B cell (primary cell): ENCODE results near the gene TRIM58. TPM values are rescaled to one million over a fixed set of nuclear protein-coding genes. Genes with fewer than 3 reads are reported as not detected.

Source experiments
- ATAC-seq: fragments of 200-7000 bp; cut with Tn5 transposase; one replicate; pipeline ENCODE4 v1.10.0; 2021; ENCODE audit warnings: low read depth, mild to moderate bottlenecking, moderate number of reproducible peaks, moderate library complexity
- CTCF ChIA-PET: fragments of 350-600 bp; sonication (Branson Sonifier 250); formaldehyde crosslinking; loops from one replicate; lab custom pipeline; 2021; ENCODE audit warnings: antibody characterized with exemption, inconsistent platforms; lab: Charles Lee
- POLR2A ChIA-PET: fragments of 350-600 bp; sonication (Branson Sonifier 250); formaldehyde crosslinking; loops from one replicate; lab custom pipeline; 2021; ENCODE audit warnings: antibody characterized with exemption; lab: Charles Lee
- DNase-seq: peaks from one replicate; pipeline ENCODE4 v3.0.0; 2013
- H2AFZ ChIP-seq: 2 replicates; pipeline ENCODE4 v1.6.1; 2012; ENCODE audit warnings: mild to moderate bottlenecking, low read depth, low read length; ENCODE audit not compliant: insufficient read depth, poor library complexity, severe bottlenecking
- H3K27ac ChIP-seq, 2 donors: 1 replicate in 1 of 2; 2 replicates in 1 of 2; pipeline ENCODE4 v1.5.1; 2012 to 2013; ENCODE audit warnings: low read length in 2 of 2, mild to moderate bottlenecking in 2 of 2, moderate library complexity in 1 of 2
- H3K27me3 ChIP-seq, 4 experiments: fragments of 200-600 bp in 1 of 4; sonication (generic) in 1 of 4; replicated peaks in 1 of 4; 1 replicate in 2 of 4; 2 replicates in 2 of 4; pipeline versions ENCODE4 v1.6.1 to v1.7.0; 2013 to 2016; ENCODE audit warnings: low read length in 3 of 4, mild to moderate bottlenecking in 2 of 4, mixed read lengths in 1 of 4, moderate library complexity in 1 of 4; ENCODE audit not compliant: insufficient read depth in 4 of 4, control insufficient read depth in 3 of 4; ENCODE audit errors: control extremely low read depth in 1 of 4
- H3K36me3 ChIP-seq, 2 experiments: replicated peaks in 1 of 2; 1 replicate in 1 of 2; 2 replicates in 1 of 2; pipeline versions ENCODE4 v1.6.1 to v1.7.1; 2013; ENCODE audit warnings: low read length in 1 of 2; ENCODE audit not compliant: insufficient read depth in 2 of 2, control insufficient read depth in 1 of 2; ENCODE audit errors: control extremely low read depth in 1 of 2, extremely low read depth in 1 of 2
- H3K4me1 ChIP-seq, 2 donors: fragments of 200-600 bp in 1 of 2; sonication (generic) in 1 of 2; 1 replicate in 1 of 2; 2 replicates in 1 of 2; pipeline versions ENCODE4 v1.5.1 to v1.6.1; 2013 to 2017; ENCODE audit warnings: low read length in 2 of 2; ENCODE audit not compliant: control insufficient read depth in 2 of 2, insufficient read depth in 2 of 2
- H3K4me2 ChIP-seq: replicated peaks from 2 replicates; pipeline ENCODE3; 2012; ENCODE audit warnings: mild to moderate bottlenecking, low read depth, low read length; ENCODE audit not compliant: poor library complexity, severe bottlenecking
- H3K4me3 ChIP-seq, 5 experiments: fragments of 200-600 bp in 1 of 5; sonication (generic) in 1 of 5; 1 replicate in 3 of 5; 2 replicates in 2 of 5; pipeline versions ENCODE4 v1.5.1 to v1.7.0; 2011 to 2016; ENCODE audit warnings: low read length in 4 of 5, mild to moderate bottlenecking in 4 of 5, low read depth in 2 of 5, control low read depth in 1 of 5, moderate library complexity in 1 of 5; ENCODE audit not compliant: insufficient read depth in 1 of 5; ENCODE audit errors: control extremely low read depth in 1 of 5, extremely low read depth in 1 of 5
- H3K79me2 ChIP-seq: fragments of 200-600 bp; sonication (generic); one replicate; pipeline ENCODE4 v1.6.0; 2016; ENCODE audit warnings: low read length; ENCODE audit not compliant: control insufficient read depth, insufficient read depth
- H3K9ac ChIP-seq: fragments of 200-600 bp; sonication (generic); 2 replicates; pipeline ENCODE4 v1.6.1; 2017; ENCODE audit warnings: mild to moderate bottlenecking, low read length, moderate library complexity
- H3K9me3 ChIP-seq, 3 donors: one replicate each; pipeline versions ENCODE4 v1.6.1 to v1.7.1; 2013; ENCODE audit warnings: low read length in 2 of 3; ENCODE audit not compliant: control insufficient read depth in 2 of 3, insufficient read depth in 1 of 3; ENCODE audit errors: control extremely low read depth in 1 of 3
- H4K20me1 ChIP-seq: 2 replicates; pipeline ENCODE4 v1.6.0; 2012; ENCODE audit warnings: mild to moderate bottlenecking, low read length; ENCODE audit not compliant: insufficient read depth, control insufficient read depth, poor library complexity, severe bottlenecking
- H3K27ac Mint-ChIP-seq: one replicate; pipeline ENCODE4 v1.8.0; 2021; ENCODE audit warnings: mixed read lengths
- H3K27me3 Mint-ChIP-seq: one replicate; pipeline ENCODE4 v1.8.0; 2021; ENCODE audit warnings: mixed read lengths
- H3K4me1 Mint-ChIP-seq: one replicate; pipeline ENCODE4 v1.8.0; 2021; ENCODE audit warnings: mixed read lengths
- H3K4me3 Mint-ChIP-seq: one replicate; pipeline ENCODE4 v1.8.0; 2021; ENCODE audit warnings: mixed read lengths
- H3K9me3 Mint-ChIP-seq: one replicate; pipeline ENCODE4 v1.8.0; 2022; ENCODE audit warnings: mixed read lengths; ENCODE audit not compliant: insufficient read depth
- CTCF ChIP-seq: fragments of 200-600 bp; IDR thresholded peaks from one replicate; pipeline ENCODE4 v1.8.0; 2022; ENCODE audit warnings: antibody characterized with exemption, mild to moderate bottlenecking
- EZH2 ChIP-seq: IDR thresholded peaks from 2 replicates; pipeline ENCODE4 v1.6.1; 2012; ENCODE audit warnings: borderline replicate concordance, low read depth, mild to moderate bottlenecking, moderate library complexity, low read length; ENCODE audit not compliant: insufficient read depth, poor library complexity, severe bottlenecking
- WGBS: methylation state at CpG from one replicate; pipeline ENCODE4 v1.1.5; 2013; ENCODE audit warnings: missing lambda C conversion rate; ENCODE audit not compliant: insufficient coverage; 5-methylcytosine and 5-hydroxymethylcytosine counted together
- intact Hi-C: fragments of 100-400 bp; cut with micrococcal nuclease; formaldehyde crosslinking; loops from one replicate; pipeline ENCODE4 v1.10.0; 2022
- polyA plus RNA-seq: library from polyadenylated mRNA; depleted of rRNA; stranded (reverse); fragments of >200 nt; gene quantifications from 2 replicates; pipeline ENCODE4 v1.2.3, GENCODE V29; 2012
- total RNA-seq, 2 donors: library from RNA; stranded (reverse); fragments of 120-200 nt in 1 of 2; gene quantifications; 1 replicate in 1 of 2; 2 replicates in 1 of 2; pipeline versions ENCODE4 v1.2.3 to v1.2.4, GENCODE V29; 2013 to 2022

TRIM58 gene
- total and polyA plus RNA-seq, 2 donors (not counting 1 experiment from before 2014, with no cell fraction given) = 0.84 to 1.5 TPM

GRCh38 chr1:247824023-247824422 lies 33.0 kb upstream of the TRIM58 start, which contains the start of gene OR14A16:
Gene OR14A16 (minus strand): TSS chr1:247824119. CDS start chr1:247815729, 8,390 bp downstream.
- H3K9me3 ChIP-seq = no peaks in the 10 kb centered on the region
- ATAC-seq (no peak), DNase-seq (peak; percentile 25)
- Mint-ChIP-seq H3K27me3 (no peaks in the 10 kb centered on the region), H3K4me1 (peaks cover 3% of the 10 kb centered on the region), H3K9me3 (no peaks in the 10 kb centered on the region), H3K4me3 (no peak within 1 kb of the TSS), H3K27ac (no peak within 1 kb of the TSS)
- H4K20me1 ChIP-seq = no peaks in the 10 kb centered on the region
- no peaks in the 10 kb centered on the region for H3K36me3 ChIP-seq
- peak within 1 kb of the TSS; percentile 27 for H2AFZ ChIP-seq
- POLR2A ChIA-PET = no interaction called here
- WGBS = 55% methylated on average over 4 of the region's 6 CpGs
- no peak within 1 kb of the TSS for H3K4me2 ChIP-seq
- H3K27ac ChIP-seq = no peak within 1 kb of the TSS
- H3K79me2 ChIP-seq = no peaks in the 10 kb centered on the region
- no peak within 1 kb of the TSS for H3K9ac ChIP-seq
- no peaks in the 10 kb centered on the region for H3K27me3 ChIP-seq
- H3K4me1 ChIP-seq = no peaks in the 10 kb centered on the region
- TF ChIP-seq EZH2 (no peak), CTCF (no peak)
- CTCF ChIA-PET = no interaction called here
- no peak within 1 kb of the TSS for H3K4me3 ChIP-seq
- intact Hi-C loops = no loop called here

- H3K27ac Mint-ChIP-seq = no peak overlapping the region
- POLR2A ChIA-PET = no interaction called here
- WGBS = 100% methylated on average over 2 of the region's 13 CpGs
- Histone ChIP-seq H3K4me2 (no peak overlapping the region), H3K27ac (no peak overlapping the region), H3K9ac (no peak overlapping the region), H4K20me1 (no peaks in the 10 kb centered on the region), H3K79me2 (no peaks in the 10 kb centered on the region), H3K9me3 (no peaks in the 10 kb centered on the region), H2AFZ (no peak overlapping the region), H3K27me3 (no peaks in the 10 kb centered on the region), H3K4me1 (no peaks in the 10 kb centered on the region), H3K4me3 (no peak overlapping the region), H3K36me3 (no peaks in the 10 kb centered on the region)
- ATAC-seq (no peak), DNase-seq (no peak)
- CTCF ChIA-PET = no interaction called here
- H3K4me3 Mint-ChIP-seq = no peak overlapping the region
- no peak for TF ChIP-seq EZH2
- no peak for TF ChIP-seq CTCF
- H3K27me3 Mint-ChIP-seq = peaks cover 3% of the 10 kb centered on the region
- no peaks in the 10 kb centered on the region for H3K9me3 Mint-ChIP-seq
- intact Hi-C loops = no loop called here
- peaks cover 3% of the 10 kb centered on the region for H3K4me1 Mint-ChIP-seq
These were observed 31.6 kb upstream of the TRIM58 start for GRCh38 chr1:247825362-247825761.
